Fibroblast of skin of left biceps (primary cell): ENCODE measurements around the gene ZNF232.
A peak's percentile ranks its signal among the peaks of the same experiment; 100 is the strongest.
"Not testable (repeated sequence)": the region's sequence is repeated elsewhere in the genome, so short reads cannot be mapped to it uniquely, and the experiment has no call there.

Experiments used
- DNase-seq, 2 experiments: peaks; one replicate each; pipeline ENCODE4 v3.0.0-alpha.2; 2013; ENCODE audit warnings: low read depth in 2 of 2

ZNF232 gene

GRCh38 chr17:5111402-5112204 lies at the start of gene ZNF232:
ZNF232 (minus strand) TSS chr17:5111878; CDS start chr17:5111822, 56 bp downstream.
- peak; percentile 66 to 77 for DNase-seq

DNA sequence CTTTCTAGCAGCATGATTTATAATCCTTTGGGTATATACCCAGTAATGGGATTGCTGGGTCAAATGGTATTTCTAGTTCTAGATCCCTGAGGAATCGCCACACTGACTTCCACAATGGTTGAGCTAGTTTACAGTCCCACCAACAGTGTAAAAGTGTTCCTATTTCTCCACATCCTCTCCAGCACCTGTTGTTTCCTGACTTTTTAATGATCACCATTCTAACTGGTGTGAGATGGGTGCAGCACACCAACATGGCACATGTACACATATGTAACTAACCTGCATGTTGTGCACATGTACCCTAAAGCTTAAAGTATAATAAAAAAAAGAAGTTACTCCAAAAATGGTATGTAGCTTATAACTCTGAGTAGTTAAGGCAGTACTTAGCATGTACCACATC lies 49.0 kb upstream of the ZNF232 start:
- not testable (repeated sequence) for DNase-seq

DNA sequence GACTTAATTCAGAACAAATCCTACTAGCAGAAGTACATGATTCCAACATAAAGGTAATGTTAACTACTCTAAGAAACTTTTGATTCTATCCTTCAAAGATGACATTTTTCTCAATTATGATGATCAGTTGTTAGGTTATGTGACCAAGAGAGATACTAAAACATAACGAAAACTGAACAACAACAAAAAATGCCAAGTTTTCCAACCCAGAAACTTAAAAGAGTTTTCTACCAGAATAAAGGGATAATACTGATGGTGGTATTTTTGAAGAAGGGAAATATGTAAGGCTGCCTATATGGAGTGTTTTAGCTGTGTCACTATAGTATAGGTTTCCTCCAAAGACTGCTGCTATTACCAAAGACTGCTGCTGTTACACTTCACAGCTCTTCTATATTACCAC lies 34.4 kb upstream of the ZNF232 start:
- DNase-seq = not testable (repeated sequence)

DNA sequence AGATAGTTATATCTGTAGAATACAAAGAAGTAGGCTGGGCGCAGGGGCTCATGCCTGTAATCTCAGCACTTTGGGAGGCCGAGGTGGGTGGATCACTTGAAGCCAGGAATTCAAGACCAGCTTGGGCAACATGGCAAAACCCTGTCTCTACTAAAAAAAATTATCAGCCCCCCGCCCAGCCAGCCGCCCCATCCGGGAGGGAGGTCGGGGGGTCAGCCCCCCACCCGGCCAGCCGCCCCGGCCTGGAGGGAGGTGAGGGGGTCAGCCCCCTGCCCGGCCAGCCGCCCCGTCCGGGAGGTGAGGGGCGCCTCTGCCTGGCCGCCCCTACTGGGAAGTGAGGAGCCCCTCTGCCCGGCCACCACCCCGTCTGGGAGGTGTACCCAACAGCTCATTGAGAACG lies 31.2 kb upstream of the ZNF232 start:
- DNase-seq = not testable (repeated sequence)

DNA sequence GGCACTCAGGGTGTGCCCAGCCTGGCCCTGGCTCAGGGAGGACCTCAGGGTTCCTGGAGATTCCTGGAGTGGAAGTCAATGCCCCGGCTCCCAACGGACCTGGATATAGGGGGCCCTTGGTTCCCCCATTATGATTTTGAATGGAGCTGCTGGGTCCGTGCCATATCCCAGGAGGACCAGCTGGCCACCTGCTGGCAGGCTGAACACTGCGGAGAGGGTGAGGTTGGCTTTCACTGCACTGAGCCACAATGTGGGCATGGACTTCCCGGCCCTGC lies 27.7 kb upstream of the ZNF232 start:
- DNase-seq = no peak

- no peak for DNase-seq
Measured at GRCh38 chr17:5138616-5139457, 27.2 kb upstream of the ZNF232 start.

DNA sequence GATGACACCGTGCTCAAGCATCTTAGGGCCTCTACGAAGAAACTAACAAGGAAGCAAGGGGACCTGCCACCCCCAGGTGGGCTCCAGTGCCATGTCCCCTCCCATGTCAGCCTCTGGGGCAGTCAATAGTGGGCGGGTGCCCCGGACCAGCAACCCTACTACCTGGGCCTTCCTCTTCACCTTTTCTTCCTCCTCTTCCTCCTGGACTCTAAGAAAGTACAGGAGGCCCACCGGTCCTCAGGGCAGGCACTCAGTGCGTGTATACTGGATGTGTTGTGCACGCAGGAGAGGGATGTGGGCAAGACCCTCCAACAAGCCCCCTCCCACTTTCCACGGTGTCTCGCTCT lies 26.5 kb upstream of the ZNF232 start:
- DNase-seq = not testable (repeated sequence)

DNA sequence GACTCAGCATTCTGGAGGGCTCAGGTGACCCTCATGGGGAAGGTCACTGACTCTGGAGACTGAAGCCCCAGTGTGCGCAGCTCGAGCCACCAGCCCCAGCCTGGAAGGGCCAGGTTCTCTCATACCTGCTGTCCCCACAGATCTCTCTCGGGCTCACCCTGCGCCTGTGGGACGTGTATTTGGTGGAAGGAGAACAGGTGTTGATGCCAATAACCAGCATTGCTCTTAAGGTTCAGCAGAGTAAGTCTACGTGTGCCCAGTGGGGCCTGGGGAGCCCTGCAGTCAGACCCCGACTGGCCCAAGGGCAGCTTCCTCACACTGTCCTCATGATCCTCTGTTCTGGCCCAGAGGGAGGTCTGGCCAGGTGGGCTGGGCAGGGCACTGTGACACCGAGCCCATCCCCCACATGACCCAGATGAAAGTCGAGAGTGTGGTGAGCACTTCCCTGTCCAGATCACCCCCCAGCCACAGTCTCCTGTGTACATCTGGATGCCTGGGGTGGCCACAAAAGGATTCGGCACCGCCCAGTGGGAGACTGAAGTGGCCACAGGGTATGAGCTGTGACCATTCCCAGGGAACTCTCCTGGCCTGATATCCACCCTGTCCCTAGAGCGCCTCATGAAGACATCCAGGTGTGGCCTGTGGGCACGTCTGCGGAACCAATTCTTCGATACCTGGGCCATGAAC lies 26.0 kb upstream of the ZNF232 start:
- DNase-seq = not testable (repeated sequence)

- not testable (repeated sequence) for DNase-seq
Measured at GRCh38 chr17:5136580-5137412, 25.1 kb upstream of the ZNF232 start.

GRCh38 chr17:5135726-5136579 lies 24.3 kb upstream of the ZNF232 start:
- no peak for DNase-seq

DNA sequence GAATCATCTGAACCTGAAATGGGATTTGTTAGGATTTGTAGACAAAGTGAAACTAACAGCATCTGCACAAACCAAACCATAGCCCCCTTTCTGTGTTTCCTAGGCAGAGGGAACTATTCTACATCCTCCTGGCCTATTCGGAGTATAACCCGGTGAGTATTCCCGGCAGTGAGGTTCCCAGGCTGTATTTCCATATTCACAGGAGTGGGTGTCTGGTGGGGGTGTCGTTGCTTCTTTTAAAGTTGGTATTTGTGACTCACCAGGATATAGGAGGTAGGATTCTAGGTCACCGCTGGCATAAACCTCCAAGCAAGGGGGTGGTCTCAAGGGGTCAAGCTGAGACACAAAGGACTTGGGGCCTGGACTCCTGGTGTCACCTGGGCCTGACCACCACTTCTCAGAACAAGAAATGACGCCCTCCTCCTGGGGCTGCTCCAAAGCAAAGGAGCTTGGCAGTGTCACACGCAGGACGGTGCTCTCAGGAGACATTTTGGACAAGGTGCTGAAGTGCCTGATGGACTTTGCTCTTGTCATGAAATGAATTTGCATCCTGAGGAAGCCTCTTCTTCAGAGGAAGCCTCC lies 23.5 kb upstream of the ZNF232 start:
- not testable (repeated sequence) for DNase-seq

- DNase-seq = not testable (repeated sequence)
Measured at GRCh38 chr17:5134571-5134970, 22.9 kb upstream of the ZNF232 start.

DNA sequence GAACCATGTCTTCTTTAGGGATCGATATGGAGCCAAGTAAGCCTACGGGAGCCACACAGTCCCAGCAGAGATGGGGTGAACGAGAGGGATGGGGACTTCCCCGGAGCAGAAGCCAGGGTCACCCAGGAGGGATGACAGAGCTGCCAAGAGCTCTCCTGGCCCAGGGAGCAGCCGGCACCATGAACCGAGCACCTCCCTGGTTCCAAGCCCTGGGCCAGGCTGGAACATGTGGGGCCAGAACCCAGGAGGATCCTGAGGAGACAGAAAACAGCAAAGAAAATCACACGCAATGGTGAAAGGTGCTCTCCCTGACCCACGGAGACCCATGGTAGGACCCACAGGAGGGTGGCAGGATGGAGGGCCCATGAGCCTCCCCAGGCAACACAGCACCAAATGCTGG lies 22.3 kb upstream of the ZNF232 start:
- DNase-seq = not testable (repeated sequence)

GRCh38 chr17:5133311-5133710 lies 21.6 kb upstream of the ZNF232 start:
- no peak for DNase-seq

DNA sequence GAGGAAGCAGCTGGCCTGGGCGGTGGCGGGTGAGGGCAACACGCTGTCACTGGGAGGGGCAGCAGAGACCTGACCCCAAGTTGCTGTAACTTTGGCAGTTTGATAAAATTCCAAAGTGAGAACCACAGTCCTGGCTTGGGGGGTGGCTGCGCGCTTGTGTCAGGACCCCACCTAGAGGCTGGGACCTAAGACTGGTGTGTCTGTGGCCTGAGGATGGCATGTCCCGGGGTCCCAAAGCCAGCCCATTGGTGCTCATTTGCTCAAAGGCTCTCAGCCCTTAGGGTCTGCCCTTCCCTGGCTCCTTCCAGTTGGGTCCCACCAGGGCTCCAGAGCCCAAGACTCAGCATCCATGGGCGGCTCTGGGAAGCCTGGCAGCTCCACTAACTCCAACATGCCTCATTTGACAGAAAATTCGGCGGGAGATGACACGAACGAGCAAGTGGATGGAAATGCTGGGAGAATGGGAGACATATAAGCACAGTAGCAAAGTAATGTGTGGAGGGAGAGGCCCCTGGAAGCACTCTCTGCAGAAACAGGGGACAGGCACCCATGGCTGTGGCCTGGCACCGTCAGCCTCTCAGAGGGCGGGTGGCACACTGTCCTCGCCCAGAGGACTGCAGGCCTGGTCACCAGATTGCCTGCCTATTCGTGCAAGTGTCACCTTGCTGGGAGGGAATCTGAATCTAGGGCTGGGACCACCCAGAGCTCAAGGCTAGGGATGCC lies 21.0 kb upstream of the ZNF232 start:
- DNase-seq = not testable (repeated sequence)

GRCh38 chr17:5131799-5132502 lies 20.3 kb upstream of the ZNF232 start:
- not testable (repeated sequence) for DNase-seq

- no peak for DNase-seq
Measured at GRCh38 chr17:5131146-5131715, 19.6 kb upstream of the ZNF232 start.

DNA sequence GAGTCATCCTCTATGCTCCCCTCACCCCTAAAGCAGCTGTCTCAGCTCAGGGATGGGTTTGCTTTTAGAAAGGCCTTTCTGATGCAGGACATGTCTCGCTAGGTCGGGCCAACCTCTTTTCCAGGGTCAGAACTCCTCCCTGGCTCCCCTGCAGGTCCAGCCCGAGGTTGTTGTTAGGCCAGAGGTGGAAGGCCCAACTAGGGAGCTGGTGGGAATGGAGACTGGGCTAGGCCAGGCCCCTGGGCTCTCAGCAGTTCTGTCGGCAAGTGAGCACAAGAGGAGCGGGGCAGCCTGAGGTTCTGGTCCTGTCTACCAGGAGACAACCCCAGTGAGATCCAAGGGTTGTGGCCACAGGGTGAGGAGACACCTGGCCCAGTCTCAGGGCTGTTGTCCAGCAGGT lies 19.0 kb upstream of the ZNF232 start:
- not testable (repeated sequence) for DNase-seq

GRCh38 chr17:5130261-5130660 lies 18.6 kb upstream of the ZNF232 start:
- DNase-seq = not testable (repeated sequence)
